Renal cortical epithelial cell (primary cell): ENCODE measurements around the gene TGFBR1. TPM values are rescaled to one million over a fixed set of nuclear protein-coding genes. Genes with fewer than 3 reads are reported as not detected.

Experiments used
- DNase-seq: peaks from one replicate; pipeline ENCODE4 v3.0.0-alpha.2; 2011; ENCODE audit warnings: low read depth
- total RNA-seq: library from RNA; depleted of rRNA; stranded (reverse); fragments of >200 nt; gene quantifications from 2 replicates; pipeline ENCODE4 v1.2.3, GENCODE V29; 2014

Gene TGFBR1
- total RNA-seq, 1 donor from 2014 or later: 317 TPM

DNA sequence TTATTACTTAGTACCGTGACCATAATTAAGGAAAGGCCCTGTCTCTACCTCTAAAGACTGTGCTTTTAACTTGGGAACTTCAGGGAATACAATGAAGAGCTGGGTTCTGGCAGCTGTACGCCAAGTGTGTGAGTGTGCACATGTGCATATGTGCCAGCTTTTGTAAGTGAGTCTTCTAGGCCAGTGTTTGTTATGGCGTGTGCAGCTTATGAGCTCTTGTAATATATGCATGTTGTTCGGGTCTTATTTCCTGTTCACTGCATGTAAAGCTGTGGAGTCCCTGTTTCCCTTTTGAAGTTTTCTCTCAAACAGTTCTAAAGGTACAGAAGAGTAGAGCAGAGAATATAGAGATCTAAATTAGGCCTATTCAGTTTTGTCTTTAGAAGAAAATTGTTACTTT is 30.5 kb downstream of the TGFBR1 start:
- DNase-seq: no peak

DNA sequence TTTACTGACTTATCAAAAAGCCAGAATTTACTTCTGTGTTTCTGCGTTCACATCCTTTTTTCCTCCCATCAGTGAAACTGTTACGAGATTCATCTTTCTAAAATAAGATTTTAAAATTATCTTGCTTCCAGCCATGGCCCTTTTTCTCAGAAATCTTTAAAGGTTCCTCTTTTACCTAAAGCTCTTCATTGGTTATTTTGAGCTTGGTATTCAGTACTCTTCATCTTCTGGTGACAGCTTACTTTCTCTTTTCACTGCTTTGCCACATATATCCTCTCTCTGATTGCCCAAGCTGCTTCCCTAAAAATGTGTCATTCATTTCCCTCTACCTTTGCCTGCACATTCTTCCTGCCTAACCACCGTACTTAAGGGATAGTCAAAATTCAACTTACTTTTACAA is 32.3 kb downstream of the TGFBR1 start:
- DNase-seq: peak; percentile 21

DNA sequence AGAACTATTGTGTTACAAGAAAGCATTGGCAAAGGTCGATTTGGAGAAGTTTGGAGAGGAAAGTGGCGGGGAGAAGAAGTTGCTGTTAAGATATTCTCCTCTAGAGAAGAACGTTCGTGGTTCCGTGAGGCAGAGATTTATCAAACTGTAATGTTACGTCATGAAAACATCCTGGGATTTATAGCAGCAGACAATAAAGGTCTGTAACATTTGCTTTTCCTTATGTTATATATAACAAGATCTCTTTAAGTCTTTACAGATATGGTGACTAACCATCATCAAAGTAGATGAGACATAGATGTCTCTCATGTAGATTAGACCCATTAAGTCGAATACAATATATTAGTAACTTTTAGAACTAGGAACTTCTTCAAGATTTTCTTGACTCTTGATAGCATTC is 33.0 kb downstream of the TGFBR1 start:
- DNase-seq: no peak

- DNase-seq: no peak
Observed at GRCh38 chr9:99138424-99139284, 33.7 kb downstream of the TGFBR1 start.

DNA sequence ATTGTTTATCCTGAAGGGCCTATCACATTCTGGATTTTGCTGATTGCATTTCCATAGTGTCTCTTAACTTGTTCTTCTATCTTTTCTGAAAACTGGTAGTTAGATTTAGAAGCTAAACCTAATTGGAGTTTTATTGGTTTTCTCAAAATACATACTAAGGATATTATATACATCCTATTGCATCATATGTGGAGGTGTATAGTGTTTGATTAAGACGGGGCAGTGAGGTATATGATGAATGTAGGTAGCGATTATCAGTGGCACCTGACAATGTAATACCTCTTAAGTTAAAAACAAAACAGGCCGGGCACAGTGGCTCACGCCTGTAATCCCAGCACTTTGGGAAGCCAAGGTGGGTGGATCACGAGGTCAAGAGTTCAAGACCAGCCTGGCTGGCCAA is 35.0 kb downstream of the TGFBR1 start:
- no peak for DNase-seq

- peak; percentile 54 for DNase-seq
Observed at GRCh38 chr9:99140685-99141314, 35.9 kb downstream of the TGFBR1 start.

- DNase-seq: no peak
Observed at GRCh38 chr9:99141849-99142248, 36.9 kb downstream of the TGFBR1 start.

DNA sequence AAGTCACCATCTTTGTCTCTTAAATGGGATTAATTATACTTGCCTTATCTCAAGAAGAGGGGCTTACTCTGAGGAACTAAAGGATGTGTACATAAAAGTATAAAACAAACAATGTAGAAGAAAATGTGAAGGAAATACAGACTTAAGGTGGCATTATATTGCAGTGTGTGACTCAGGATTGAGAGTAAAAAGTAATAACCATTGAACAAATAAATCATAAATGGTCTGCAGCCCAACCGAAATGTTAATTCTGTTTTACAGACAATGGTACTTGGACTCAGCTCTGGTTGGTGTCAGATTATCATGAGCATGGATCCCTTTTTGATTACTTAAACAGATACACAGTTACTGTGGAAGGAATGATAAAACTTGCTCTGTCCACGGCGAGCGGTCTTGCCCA is 37.4 kb downstream of the TGFBR1 start:
- no peak for DNase-seq

DNA sequence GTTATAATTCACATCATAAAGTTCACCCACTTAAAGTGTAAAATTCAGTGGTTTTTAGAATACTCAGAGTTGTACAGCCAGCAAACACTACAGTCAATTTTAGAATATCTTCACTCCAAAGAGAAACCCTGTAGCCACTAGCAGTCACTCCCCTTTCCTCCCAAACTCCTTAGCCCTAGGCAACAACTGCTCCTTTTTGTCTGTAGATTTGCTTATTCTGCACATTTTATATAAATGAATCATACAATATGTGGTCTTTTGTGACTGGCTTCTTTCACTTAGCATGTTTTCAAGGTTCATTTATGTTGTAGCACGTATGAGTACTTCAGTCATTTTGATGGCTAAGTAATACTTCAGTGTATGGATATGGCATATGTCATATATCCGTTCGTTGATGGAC is 38.7 kb downstream of the TGFBR1 start:
- DNase-seq: no peak

DNA sequence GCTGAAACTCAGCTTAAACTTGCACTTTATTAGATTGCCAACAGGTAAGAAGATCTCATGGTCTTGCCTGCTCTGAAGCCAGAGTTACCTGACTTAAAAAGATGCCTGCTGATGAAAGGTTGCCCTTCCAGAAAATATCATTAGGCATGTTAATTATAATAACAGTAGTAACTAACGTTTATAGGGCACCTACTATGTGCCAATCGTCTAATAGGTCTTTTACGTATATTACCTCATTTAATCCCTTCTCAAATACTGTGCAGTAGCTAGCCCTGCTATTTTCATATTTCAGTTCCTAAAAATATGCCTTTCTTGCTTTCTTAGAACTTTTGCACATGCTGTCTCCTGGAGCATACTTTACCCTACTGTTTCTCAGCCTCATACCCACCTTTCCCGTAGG is 40.1 kb downstream of the TGFBR1 start:
- no peak for DNase-seq

DNA sequence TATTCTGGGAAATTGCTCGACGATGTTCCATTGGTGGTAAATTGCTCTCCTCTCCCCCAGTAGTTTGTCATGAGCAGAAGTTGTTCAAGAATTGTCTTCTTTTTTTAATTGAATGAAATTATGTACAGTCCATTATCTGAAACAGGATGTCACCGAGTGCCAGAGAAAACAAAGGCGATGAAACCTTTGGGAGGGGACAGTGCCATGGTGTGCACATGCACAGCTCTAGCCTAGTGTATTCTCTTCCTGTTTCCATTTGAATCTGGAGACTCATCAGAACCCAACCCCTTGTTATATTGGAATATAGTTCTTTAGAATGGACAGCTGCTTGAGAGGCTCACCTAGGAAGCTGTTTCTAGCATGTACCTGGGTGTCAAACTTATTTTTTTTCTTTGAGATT is 41.7 kb downstream of the TGFBR1 start:
- DNase-seq: no peak

DNA sequence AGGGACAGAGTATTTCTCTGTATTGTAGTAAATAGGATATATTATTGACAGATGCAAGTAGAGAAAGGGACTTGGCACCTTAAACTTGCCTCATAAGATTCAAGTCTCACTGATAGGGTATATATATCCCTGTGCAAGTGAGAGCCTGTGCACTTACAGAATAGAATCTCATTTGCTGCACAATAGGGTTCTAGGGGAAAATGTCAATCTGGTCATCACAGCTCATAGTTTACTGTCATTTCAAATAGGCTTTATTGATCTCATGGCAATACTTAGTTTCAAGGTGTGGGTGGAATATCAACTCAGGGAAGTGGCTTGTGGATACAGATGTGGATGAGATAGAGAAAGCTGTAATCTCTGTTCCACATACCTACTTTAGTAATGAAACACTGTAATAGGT is 42.3 kb downstream of the TGFBR1 start:
- DNase-seq: no peak

- no peak for DNase-seq
Observed at GRCh38 chr9:99150451-99151171, 45.7 kb downstream of the TGFBR1 start.

- no peak for DNase-seq
Observed at GRCh38 chr9:99154356-99154755, 49.4 kb downstream of the TGFBR1 start.

DNA sequence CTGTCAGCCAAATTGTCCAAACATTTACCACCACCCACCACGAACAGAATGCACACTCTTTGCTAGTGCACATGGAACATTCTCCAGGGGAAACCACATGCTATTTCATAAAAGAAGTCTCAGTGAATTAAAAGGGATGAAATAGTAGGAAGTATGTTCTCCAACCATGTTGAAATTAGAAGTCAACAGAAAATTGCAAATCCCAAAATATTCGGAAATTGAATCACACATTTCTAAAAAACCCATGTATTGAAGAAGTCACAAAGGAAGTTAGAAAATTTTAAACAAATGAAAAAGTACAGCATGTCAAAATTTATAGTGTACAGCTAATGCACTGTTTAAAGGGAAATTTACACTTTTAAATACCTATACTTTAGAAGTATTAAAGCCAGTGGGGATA is 50.8 kb downstream of the TGFBR1 start:
- peak; percentile 29 for DNase-seq

DNA sequence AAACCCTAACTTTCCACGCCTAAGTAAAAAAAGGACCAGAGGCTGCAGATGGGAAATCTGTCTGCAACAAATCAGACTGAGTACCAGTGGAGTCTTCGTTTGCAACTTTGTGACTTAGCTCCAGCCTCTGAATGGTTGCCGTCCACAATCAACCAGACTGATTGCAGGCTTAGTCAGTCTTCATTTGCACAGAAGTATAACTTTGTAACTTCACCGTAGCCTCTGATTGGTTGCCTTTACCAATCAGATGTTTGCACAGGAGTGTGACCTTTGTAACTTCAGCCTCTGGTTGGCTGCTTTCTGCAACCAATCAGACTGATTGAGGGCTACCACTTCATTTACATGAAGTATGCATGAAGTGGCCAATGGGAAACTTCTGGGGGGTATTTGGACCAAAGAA is 53.7 kb downstream of the TGFBR1 start:
- DNase-seq: no peak

DNA sequence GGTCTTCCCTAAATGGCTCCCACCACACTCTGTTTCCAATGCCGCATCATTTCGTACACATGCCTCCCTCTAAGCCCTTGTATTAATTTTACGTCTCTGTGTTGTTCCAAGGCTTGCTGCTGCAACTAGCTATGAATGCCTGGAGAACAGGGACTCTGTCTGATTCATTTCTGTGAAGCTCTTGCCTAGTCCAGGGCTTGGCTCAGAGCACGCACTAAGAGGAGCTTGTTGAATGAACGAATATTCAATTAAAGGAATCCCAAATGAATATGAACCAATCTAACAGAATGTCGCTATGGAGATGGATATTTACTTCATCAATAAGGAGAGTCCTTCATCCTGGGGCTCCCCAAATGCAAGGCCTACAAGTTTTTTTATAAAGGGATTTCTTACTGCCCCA is 55.3 kb downstream of the TGFBR1 start:
- no peak for DNase-seq

DNA sequence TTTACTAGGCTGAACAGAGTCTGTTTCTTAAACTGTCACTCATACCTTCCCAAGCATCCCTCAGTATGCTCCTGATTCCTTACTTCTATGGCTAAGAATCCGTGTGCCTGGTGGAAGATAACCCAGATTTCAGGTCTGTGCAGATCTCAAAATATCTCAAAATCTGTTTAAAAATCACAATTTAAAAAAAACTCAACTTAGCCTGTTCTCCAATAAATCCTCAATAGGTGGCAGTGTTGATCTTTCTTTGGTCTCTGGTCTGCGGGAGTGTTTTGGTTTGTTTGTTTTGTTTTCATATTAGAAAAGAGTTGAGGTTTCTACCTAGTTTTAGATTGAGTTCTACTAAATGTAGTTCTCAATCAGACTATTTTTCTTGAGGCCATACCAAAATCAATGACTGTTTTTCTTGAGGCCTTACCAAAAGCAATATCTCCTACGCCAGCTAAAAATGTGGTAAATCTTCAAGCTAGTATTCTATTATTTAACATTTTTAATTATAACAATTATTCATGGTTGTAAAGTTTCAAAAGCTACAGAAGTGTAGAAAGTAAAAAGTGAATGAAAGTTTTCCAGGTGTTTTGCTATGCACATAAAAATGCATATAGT is 57.9 kb downstream of the TGFBR1 start:
- DNase-seq: peak; percentile 49

GRCh38 chr9:99166149-99166548 is 61.2 kb downstream of the TGFBR1 start:
- DNase-seq: no peak

DNA sequence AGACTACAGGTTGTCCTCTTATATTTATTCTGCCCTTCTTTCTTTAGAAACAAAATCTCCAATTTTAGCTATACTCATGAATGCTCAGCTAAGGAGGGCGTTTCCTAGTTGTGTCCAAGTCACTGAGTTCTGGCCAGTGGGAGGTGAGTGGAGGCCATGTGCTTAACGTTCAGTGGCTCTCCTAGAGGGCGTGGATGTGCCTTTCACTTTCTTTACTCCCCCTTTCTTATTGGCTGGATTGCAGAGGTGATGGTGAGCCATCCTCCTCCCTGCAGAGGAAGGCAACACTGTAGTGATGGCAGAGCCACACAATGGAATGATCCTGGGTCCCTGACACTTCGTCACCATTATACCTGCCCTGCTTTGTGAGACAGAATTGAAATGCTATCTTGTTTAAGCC is 62.2 kb downstream of the TGFBR1 start:
- no peak for DNase-seq

- no peak for DNase-seq
Observed at GRCh38 chr9:99167694-99168093, 62.8 kb downstream of the TGFBR1 start.

DNA sequence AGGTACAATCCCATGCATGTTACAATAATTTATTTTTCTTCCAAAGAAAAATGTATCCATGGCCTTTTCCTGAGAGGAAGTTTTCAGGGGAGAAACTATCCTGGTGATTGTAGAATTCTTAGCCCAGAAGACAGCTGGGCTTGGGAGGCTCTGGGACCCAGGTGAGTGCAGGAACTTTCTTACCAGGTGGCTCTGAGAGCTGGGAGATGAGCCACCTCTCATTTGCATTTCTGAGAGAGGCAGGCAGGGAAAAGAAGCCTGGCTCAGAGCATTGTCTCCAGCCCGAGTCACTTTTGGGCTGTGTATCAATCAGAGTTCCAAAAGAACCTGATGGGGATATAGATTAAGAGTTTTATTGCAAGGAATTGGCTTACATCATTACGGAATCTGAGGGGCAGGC is 64.2 kb downstream of the TGFBR1 start:
- no peak for DNase-seq
